Right atrium auricular region (tissue), 2 donors: ENCODE data around the gene MYO18B. TPM values are rescaled to one million over a fixed set of nuclear protein-coding genes. Genes with fewer than 3 reads are reported as not detected.

ENCODE experiments used
- DNase-seq: peaks from one replicate; pipeline ENCODE4 v3.0.0-alpha.2; 2019; ENCODE audit warnings: low spot score
- H3K27ac ChIP-seq, 2 donors: fragments of 200-600 bp; sonication (generic); 1 replicate in 1 of 2; 2 replicates in 1 of 2; pipeline ENCODE4 v1.5.1; 2016 to 2019
- H3K27me3 ChIP-seq, 2 donors: fragments of 200-600 bp; sonication (generic); one replicate each; pipeline versions ENCODE4 v1.5.1 to v1.6.0; 2017 to 2019
- H3K36me3 ChIP-seq: fragments of 200-600 bp; sonication (generic); one replicate; pipeline ENCODE4 v1.5.1; 2016
- H3K4me1 ChIP-seq, 2 donors: fragments of 200-600 bp; sonication (generic); one replicate each; pipeline versions ENCODE4 v1.5.1 to v1.6.0; 2017 to 2019
- H3K4me3 ChIP-seq, 2 donors: fragments of 200-600 bp; sonication (generic); 1 replicate in 1 of 2; 2 replicates in 1 of 2; pipeline ENCODE4 v1.5.1; 2017 to 2019; ENCODE audit warnings: mild to moderate bottlenecking in 1 of 2, moderate library complexity in 1 of 2
- H3K9me3 ChIP-seq, 2 donors: fragments of 200-600 bp; sonication (generic); one replicate each; pipeline ENCODE4 v1.5.1; 2019
- CTCF ChIP-seq, 2 donors: fragments of 200-600 bp; sonication (generic); IDR thresholded peaks; one replicate each; pipeline ENCODE4 v1.5.1; 2019; ENCODE audit warnings: antibody characterized with exemption in 2 of 2
- total RNA-seq, 2 donors: library from RNA; depleted of rRNA; stranded (reverse); fragments of >200 nt; gene quantifications; one replicate each; pipeline ENCODE4 v1.1.0, GENCODE V29; 2016

Gene MYO18B
- total RNA-seq, 2 donors from 2014 or later, result 119 to 247 TPM

DNA sequence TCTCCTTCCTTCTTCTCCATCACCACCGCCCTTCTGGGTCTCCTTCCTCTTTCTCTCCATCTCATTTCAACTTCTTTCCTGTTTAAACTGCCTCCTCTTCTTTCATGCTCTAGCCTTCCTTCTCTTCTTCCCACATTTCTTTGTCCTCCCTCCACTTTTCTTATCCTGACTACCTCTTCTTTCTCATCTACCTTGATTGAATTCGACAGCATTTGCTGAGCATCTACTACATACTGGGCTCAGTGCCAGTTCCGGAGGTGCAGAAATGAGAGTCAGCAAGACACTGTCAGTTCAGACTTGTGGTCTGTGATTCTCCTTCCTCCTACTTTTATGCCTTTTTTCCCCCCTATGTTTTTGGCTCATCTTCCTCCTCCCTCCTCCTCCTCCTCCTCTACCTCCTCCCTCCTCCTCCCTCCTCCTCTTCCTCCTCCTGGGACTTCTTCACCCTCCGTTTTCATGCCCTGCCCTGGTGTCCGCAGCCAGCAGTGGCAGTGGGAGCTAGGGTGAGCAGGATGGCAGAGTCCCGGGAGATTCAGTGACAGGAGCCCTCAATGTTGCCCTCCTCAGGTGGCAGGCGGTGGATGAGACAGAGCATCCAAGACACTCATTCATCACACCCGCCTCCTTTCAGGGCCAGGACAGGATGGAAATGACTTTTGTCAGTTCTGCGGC lies 281.3 kb downstream of the MYO18B start:
- H3K4me3 ChIP-seq, result no peak overlapping the region
- no peak for DNase-seq
- H3K36me3 ChIP-seq, result peaks cover 52% of the 10 kb centered on the region
- H3K27me3 ChIP-seq, result no peaks in the 10 kb centered on the region
- H3K4me1 ChIP-seq, result no peaks in the 10 kb centered on the region
- no peaks in the 10 kb centered on the region for H3K9me3 ChIP-seq
- TF ChIP-seq CTCF (IDR thresholded peaks at IDR 0.05), result no peak
- no peak overlapping the region for H3K27ac ChIP-seq

DNA sequence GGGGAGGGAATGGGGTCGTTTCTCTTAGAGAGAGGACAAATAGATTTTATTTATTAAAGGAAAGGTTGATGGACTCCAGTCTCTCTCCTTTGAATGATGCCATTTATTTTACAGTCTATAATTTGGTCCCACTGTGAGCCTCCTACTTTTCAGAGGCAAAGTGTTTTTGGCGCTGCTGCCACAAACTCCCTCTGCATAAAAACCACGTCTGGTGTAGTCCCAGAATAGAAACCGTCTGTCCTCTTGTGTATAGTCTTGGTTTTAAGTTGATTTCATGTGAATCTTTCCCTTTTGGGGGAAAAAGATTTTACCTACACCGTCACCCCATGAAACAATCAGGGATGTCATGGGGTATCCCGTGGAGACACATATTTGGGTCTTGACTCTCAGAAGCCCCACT lies 283.6 kb downstream of the MYO18B start:
- Histone ChIP-seq H3K4me1 (no peaks in the 10 kb centered on the region), H3K9me3 (no peaks in the 10 kb centered on the region), H3K36me3 (peaks cover 66% of the 10 kb centered on the region), H3K27me3 (no peaks in the 10 kb centered on the region), H3K27ac (no peak overlapping the region), H3K4me3 (no peak overlapping the region)
- no peak for TF ChIP-seq CTCF (IDR thresholded peaks at IDR 0.05)
- DNase-seq, result no peak

DNA sequence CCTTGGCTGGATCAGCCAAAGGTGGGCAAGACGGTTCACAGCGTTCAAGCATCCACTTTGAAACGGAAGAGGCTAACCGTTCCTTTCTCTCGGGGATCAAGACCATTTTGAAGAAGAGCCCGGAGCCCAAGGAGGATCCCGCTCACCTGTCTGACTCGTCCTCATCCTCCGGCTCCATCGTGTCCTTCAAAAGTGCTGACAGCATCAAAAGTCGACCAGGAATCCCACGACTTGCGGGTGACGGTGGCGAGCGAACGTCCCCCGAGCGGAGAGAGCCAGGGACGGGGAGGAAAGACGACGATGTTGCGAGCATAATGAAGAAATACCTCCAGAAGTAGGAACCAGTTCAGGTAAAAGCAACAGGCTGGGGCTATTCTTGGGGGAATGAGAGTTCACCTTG lies 285.4 kb downstream of the MYO18B start:
- H3K27ac ChIP-seq, result no peak overlapping the region
- H3K36me3 ChIP-seq, result peaks cover 77% of the 10 kb centered on the region
- H3K4me1 ChIP-seq, result no peaks in the 10 kb centered on the region
- no peak for DNase-seq
- TF ChIP-seq CTCF (IDR thresholded peaks at IDR 0.05), result no peak
- no peak overlapping the region for H3K4me3 ChIP-seq
- H3K27me3 ChIP-seq, result no peaks in the 10 kb centered on the region
- H3K9me3 ChIP-seq, result no peaks in the 10 kb centered on the region

GRCh38 chr22:26031641-26032040 lies 289.7 kb downstream of the MYO18B start:
- Histone ChIP-seq H3K27me3 (no peaks in the 10 kb centered on the region), H3K4me3 (no peak overlapping the region), H3K36me3 (peaks cover 51% of the 10 kb centered on the region), H3K27ac (no peak overlapping the region), H3K9me3 (no peaks in the 10 kb centered on the region), H3K4me1 (no peaks in the 10 kb centered on the region)
- no peak for DNase-seq
- no peak for TF ChIP-seq CTCF (IDR thresholded peaks at IDR 0.05)

DNA sequence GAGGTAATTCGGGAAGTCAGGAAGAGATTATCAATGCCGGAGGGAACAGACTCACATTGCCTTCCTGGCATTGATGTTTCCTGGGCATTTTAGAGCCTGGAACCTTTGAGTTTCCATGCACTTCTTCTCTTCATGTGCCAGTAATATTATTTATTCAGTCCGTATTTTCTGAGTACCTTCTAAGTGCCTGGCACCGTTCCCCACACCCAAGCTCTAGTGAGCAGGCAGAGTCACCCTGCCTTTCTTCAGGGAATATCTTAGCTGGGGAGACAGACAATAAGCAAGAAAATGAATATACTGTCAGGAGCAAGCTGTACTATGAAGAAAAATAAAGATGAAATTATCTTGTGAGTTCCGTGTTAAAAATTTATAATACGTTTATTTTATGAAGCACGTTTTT lies 291.1 kb downstream of the MYO18B start:
- H3K9me3 ChIP-seq, result no peaks in the 10 kb centered on the region
- peaks cover 40% of the 10 kb centered on the region for H3K36me3 ChIP-seq
- TF ChIP-seq CTCF (IDR thresholded peaks at IDR 0.05), result no peak
- H3K4me1 ChIP-seq, result no peaks in the 10 kb centered on the region
- H3K27me3 ChIP-seq, result no peaks in the 10 kb centered on the region
- no peak overlapping the region for H3K4me3 ChIP-seq
- DNase-seq, result no peak
- H3K27ac ChIP-seq, result no peak overlapping the region

DNA sequence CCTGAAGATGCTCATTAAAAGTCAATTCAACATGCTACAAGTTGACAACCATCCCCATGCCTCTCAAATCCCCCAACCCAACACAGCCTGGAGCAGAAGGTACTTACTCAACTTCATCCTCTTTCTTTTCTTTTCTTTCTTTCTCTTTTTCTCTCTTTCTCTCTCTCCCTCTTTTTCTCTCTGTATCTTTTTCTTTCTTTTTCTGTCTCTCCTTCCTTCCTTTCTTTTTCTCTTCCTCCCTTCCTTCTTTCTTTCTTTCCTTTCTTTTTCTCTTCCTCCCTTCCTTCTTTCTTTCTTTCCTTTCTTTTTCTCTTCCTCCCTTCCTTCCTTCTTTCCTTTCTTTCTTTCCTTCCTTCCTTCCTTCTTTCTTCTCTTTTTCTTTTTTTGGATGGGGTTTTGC lies 291.6 kb downstream of the MYO18B start:
- Histone ChIP-seq H3K36me3 (peaks cover 35% of the 10 kb centered on the region), H3K9me3 (no peaks in the 10 kb centered on the region), H3K27me3 (no peaks in the 10 kb centered on the region), H3K4me1 (no peaks in the 10 kb centered on the region), H3K4me3 (no peak overlapping the region), H3K27ac (no peak overlapping the region)
- no peak for TF ChIP-seq CTCF (IDR thresholded peaks at IDR 0.05)
- DNase-seq, result no peak
